Measurements from ENCODE around the gene CACNA2D3. TPM values are rescaled to one million over a fixed set of nuclear protein-coding genes. Genes with fewer than 3 reads are reported as not detected.

The CACNA2D3 gene
- total RNA-seq, 1 experiment from 2014 or later = not detected

DNA sequence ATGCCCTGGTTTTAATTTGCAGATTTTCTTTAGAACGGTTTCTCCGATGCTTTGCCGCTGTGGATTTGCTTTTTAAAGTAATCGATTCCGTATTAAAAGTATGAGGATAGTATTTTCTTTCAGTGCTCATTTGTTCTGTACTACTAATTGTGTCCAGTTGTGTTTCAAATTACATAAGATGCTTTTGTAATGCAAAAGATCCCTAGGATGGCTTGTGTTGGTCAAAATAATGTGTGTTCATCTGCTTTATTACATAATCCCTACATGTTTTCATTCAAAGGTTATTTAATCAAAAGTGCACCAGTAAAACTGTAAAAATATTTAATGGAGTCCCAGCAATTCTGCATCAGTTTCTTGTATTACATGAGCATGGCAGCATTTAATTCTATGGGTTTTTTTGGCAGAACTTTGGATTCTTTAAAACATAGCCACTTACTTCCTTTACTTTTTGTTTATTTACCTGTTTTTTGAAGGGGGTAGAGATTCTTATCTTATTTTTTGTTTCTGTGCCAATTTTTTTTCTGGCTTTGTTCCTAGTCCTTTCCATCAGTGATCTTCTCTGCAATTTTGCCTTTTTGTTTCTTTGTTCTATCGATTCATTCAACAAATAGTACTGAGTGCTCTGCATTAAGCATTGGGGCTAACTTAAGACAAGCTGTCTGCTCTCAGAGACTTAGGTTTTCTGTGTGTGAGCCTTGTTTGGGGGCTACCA, 452.7 kb downstream of the CACNA2D3 start:
- Histone ChIP-seq H3K4me3 (ENCODE audit: low read length) (no peak overlapping the region), H3K4me1 (ENCODE audit: insufficient read depth, low read length) (no peaks in the 10 kb centered on the region), H3K27ac (ENCODE audit: low read length) (no peak overlapping the region), H3F3A (ENCODE audit: low read length, unreplicated experiment) (no peaks in the 10 kb centered on the region), H3K9me3 (ENCODE audit: low read length) (no peaks in the 10 kb centered on the region), H3K4me2 (ENCODE audit: low read length) (no peak overlapping the region), H3K36me3 (ENCODE audit: low read depth, low read length) (no peaks in the 10 kb centered on the region), H3K27me3 (ENCODE audit: low read length) (peaks cover 25% of the 10 kb centered on the region; the same call in 1 of the 2 replicates), H3K9ac (ENCODE audit: low read length) (no peak overlapping the region), H3K9me2 (replicated peaks; ENCODE audit: low read length) (no peaks in the 10 kb centered on the region), H4K20me1 (ENCODE audit: low read length) (no peaks in the 10 kb centered on the region), H3K79me2 (ENCODE audit: low read length) (no peaks in the 10 kb centered on the region), H2AFZ (ENCODE audit: low read length) (no peak overlapping the region)
- TF ChIP-seq, protein P1, sequence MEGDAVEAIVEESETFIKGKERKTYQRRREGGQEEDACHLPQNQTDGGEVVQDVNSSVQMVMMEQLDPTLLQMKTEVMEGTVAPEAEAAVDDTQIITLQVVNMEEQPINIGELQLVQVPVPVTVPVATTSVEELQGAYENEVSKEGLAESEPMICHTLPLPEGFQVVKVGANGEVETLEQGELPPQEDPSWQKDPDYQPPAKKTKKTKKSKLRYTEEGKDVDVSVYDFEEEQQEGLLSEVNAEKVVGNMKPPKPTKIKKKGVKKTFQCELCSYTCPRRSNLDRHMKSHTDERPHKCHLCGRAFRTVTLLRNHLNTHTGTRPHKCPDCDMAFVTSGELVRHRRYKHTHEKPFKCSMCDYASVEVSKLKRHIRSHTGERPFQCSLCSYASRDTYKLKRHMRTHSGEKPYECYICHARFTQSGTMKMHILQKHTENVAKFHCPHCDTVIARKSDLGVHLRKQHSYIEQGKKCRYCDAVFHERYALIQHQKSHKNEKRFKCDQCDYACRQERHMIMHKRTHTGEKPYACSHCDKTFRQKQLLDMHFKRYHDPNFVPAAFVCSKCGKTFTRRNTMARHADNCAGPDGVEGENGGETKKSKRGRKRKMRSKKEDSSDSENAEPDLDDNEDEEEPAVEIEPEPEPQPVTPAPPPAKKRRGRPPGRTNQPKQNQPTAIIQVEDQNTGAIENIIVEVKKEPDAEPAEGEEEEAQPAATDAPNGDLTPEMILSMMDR (conservative IDR thresholded peaks at IDR 0.05; ENCODE audit: low read depth, low read length) = no peak
- TF ChIP-seq EZH2 (IDR thresholded peaks at IDR 0.05; ENCODE audit: low read length, unreplicated experiment) (no peak), EZH2phosphoT487 (IDR thresholded peaks at IDR 0.05; ENCODE audit: borderline replicate concordance, low read length) (no peak)
- ChIA-PET POLR2A (ENCODE audit: unreplicated experiment) (no interaction called here), CTCF (no interaction called here)
- intact Hi-C loops (cut with micrococcal nuclease) = no loop called here
- BruUV-seq (replicated peaks) = no TSS peak
- DNase-seq = no peak
- ATAC-seq = no peak

DNA sequence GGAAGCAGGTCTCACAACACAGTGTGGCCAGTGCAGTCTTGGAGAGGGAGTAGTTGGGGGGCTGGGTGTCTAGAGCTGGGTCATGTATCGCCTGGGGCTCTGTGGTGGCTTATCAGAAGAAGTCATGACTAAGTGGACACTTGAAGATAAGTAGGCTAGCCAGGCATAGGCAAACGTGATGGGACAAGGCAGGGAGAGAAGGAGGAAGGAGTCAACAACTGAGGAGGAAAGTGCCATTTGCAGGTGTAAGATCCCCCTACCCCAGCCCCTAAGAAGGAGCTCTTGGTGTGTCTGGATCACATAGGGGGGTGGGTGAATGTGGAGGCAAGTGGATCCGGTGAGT, 453.2 kb downstream of the CACNA2D3 start:
- Histone ChIP-seq H3K27ac (ENCODE audit: low read length) (no peak overlapping the region), H3K4me1 (ENCODE audit: insufficient read depth, low read length) (no peaks in the 10 kb centered on the region), H3K9me2 (replicated peaks; ENCODE audit: low read length) (no peaks in the 10 kb centered on the region), H3K9ac (ENCODE audit: low read length) (no peak overlapping the region), H3K4me2 (ENCODE audit: low read length) (no peak overlapping the region), H4K20me1 (ENCODE audit: low read length) (no peaks in the 10 kb centered on the region), H3K36me3 (ENCODE audit: low read depth, low read length) (no peaks in the 10 kb centered on the region), H2AFZ (ENCODE audit: low read length) (no peak overlapping the region), H3K4me3 (ENCODE audit: low read length) (no peak overlapping the region), H3K9me3 (ENCODE audit: low read length) (no peaks in the 10 kb centered on the region), H3K27me3 (ENCODE audit: low read length) (peaks cover 25% of the 10 kb centered on the region; the same call in 1 of the 2 replicates), H3K79me2 (ENCODE audit: low read length) (no peaks in the 10 kb centered on the region), H3F3A (ENCODE audit: low read length, unreplicated experiment) (no peaks in the 10 kb centered on the region)
- ChIA-PET POLR2A (ENCODE audit: unreplicated experiment) (no interaction called here), CTCF (no interaction called here)
- DNase-seq (no peak), ATAC-seq (no peak)
- TF ChIP-seq, protein P1 (conservative IDR thresholded peaks at IDR 0.05; ENCODE audit: low read depth, low read length) = no peak
- no peak for TF ChIP-seq EZH2 (IDR thresholded peaks at IDR 0.05; ENCODE audit: low read length, unreplicated experiment)
- no peak for TF ChIP-seq EZH2phosphoT487 (IDR thresholded peaks at IDR 0.05; ENCODE audit: borderline replicate concordance, low read length)
- BruUV-seq (replicated peaks) = no TSS peak
- intact Hi-C loops (cut with micrococcal nuclease) = no loop called here

DNA sequence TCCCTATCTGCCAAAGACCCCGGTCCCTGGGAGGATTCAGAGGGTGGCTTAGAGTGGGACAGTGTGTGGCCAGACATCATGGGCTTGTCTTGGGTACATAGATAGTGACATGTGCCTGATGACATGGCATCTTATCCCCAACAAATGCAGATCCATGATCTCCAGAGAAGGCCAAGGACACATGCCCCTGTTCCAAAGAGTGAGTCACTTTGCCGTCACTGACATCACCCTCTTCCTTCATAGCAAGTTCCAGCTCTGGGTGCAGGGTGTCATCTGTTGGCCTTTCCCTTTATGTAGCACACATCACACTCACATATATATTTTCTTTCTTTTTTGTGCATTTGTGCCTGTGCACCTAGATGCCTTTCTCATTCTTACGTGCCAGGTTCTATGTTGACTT, 455.0 kb downstream of the CACNA2D3 start:
- intact Hi-C loops (cut with micrococcal nuclease) = no loop called here
- TF ChIP-seq, protein P1 (conservative IDR thresholded peaks at IDR 0.05; ENCODE audit: low read depth, low read length) = no peak
- TF ChIP-seq EZH2 (IDR thresholded peaks at IDR 0.05; ENCODE audit: low read length, unreplicated experiment) (no peak), EZH2phosphoT487 (IDR thresholded peaks at IDR 0.05; ENCODE audit: borderline replicate concordance, low read length) (no peak)
- no peaks in the 10 kb centered on the region for H3K9me3 ChIP-seq (ENCODE audit: low read length)
- no TSS peak for BruUV-seq (replicated peaks)
- H3K4me3 ChIP-seq (ENCODE audit: low read length) = no peak overlapping the region
- no peaks in the 10 kb centered on the region for H3K79me2 ChIP-seq (ENCODE audit: low read length)
- H3K4me2 ChIP-seq (ENCODE audit: low read length) = no peak overlapping the region
- H3F3A ChIP-seq (ENCODE audit: low read length, unreplicated experiment) = no peaks in the 10 kb centered on the region
- DNase-seq (no peak), ATAC-seq (no peak)
- H3K36me3 ChIP-seq (ENCODE audit: low read depth, low read length) = no peaks in the 10 kb centered on the region
- no peaks in the 10 kb centered on the region for H3K4me1 ChIP-seq (ENCODE audit: insufficient read depth, low read length)
- ChIA-PET POLR2A (ENCODE audit: unreplicated experiment) (no interaction called here), CTCF (no interaction called here)
- H4K20me1 ChIP-seq (ENCODE audit: low read length) = no peaks in the 10 kb centered on the region
- no peak overlapping the region for H3K27ac ChIP-seq (ENCODE audit: low read length)
- no peak overlapping the region for H2AFZ ChIP-seq (ENCODE audit: low read length)
- no peak overlapping the region for H3K9ac ChIP-seq (ENCODE audit: low read length)
- peaks cover 25% of the 10 kb centered on the region; the same call in 1 of the 2 replicates for H3K27me3 ChIP-seq (ENCODE audit: low read length)
- H3K9me2 ChIP-seq (replicated peaks; ENCODE audit: low read length) = no peaks in the 10 kb centered on the region
